Measurements from ENCODE around the gene TOR2A. TPM values are rescaled to one million over a fixed set of nuclear protein-coding genes. Genes with fewer than 3 reads are reported as not detected.
A peak's percentile ranks its signal among the peaks of the same experiment; 100 is the strongest.
"Not testable (repeated sequence)": the region's sequence is repeated elsewhere in the genome, so short reads cannot be mapped to it uniquely, and the experiment has no call there.

Gene TOR2A
- total and polyA plus RNA-seq, 2 donors from 2014 or later: 12.7 to 14.5 TPM

DNA sequence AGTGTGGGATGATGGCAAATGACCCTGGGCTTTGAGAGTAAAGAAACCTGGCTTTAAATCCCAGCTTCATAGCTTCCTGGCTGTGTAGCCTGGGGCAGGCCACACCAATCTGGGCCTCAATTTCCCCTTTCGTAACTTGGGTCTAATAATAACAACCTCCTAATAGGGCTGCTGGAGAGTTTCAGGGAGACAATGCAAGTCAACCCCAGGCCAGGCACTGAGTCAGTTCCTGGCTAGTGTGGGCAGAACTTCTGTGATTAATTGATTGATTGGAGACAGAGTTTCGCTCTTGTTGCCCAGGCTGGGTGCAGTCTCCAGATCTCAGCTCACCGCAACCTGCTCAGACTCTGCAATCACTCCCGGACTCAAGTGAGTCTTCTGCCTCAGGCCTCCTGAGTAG is 46.7 kb upstream of the TOR2A start:
- H3K36me3 ChIP-seq (ENCODE audit: control insufficient read depth in 2 of 3, insufficient read depth in 3 of 3, low read length in 3 of 3): no peaks in the 10 kb centered on the region
- no peak for FAIRE-seq
- no peaks in the 10 kb centered on the region for H3K27me3 ChIP-seq (ENCODE audit: control insufficient read depth, insufficient read depth, low read length)
- H3K4me1 ChIP-seq (ENCODE audit: control insufficient read depth in 2 of 3, insufficient read depth in 2 of 3, low read depth in 1 of 3, low read length in 3 of 3): peaks cover 0 to 6% (median 0%) of the 10 kb centered on the region in 3 donors
- DNase-seq: no peak
- intact Hi-C loops (cut with DNase I): no loop called here
- H3K4me3 ChIP-seq (ENCODE audit: low read length in 3 of 3): no peak overlapping the region
- H3K9ac ChIP-seq (ENCODE audit: low read length in 3 of 3): no peak overlapping the region
- H3K9me3 ChIP-seq (ENCODE audit: control insufficient read depth in 2 of 3, insufficient read depth in 1 of 3, low read length in 3 of 3): no peaks in the 10 kb centered on the region
- H3K27ac ChIP-seq (ENCODE audit: low read depth in 2 of 2, low read length in 2 of 2): no peak overlapping the region
- TF ChIP-seq, protein P1, sequence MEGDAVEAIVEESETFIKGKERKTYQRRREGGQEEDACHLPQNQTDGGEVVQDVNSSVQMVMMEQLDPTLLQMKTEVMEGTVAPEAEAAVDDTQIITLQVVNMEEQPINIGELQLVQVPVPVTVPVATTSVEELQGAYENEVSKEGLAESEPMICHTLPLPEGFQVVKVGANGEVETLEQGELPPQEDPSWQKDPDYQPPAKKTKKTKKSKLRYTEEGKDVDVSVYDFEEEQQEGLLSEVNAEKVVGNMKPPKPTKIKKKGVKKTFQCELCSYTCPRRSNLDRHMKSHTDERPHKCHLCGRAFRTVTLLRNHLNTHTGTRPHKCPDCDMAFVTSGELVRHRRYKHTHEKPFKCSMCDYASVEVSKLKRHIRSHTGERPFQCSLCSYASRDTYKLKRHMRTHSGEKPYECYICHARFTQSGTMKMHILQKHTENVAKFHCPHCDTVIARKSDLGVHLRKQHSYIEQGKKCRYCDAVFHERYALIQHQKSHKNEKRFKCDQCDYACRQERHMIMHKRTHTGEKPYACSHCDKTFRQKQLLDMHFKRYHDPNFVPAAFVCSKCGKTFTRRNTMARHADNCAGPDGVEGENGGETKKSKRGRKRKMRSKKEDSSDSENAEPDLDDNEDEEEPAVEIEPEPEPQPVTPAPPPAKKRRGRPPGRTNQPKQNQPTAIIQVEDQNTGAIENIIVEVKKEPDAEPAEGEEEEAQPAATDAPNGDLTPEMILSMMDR (IDR thresholded peaks at IDR 0.05; ENCODE audit: borderline replicate concordance, extremely low read depth, insufficient read depth): no peak

DNA sequence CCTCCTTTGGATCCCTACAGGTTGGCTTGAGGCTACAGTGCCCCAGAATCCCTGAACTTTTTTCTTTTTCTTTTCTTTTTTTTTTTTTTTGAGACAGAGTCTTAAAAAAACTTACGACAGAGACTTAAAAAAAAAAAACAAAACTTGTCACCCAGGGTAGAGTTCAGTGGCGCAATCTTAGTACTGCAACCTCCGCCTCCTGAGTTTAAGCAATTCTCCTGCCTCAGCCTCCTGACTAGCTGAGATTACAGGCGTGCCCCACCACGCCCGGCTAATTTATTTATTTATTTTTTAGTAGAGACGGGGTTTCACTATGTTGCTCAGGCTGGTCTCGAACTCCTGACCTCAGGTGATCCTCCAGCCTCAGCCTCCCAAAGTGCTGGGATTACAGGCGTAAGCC is 45.8 kb upstream of the TOR2A start:
- FAIRE-seq; H3K36me3 ChIP-seq (ENCODE audit: control insufficient read depth in 2 of 3, insufficient read depth in 3 of 3, low read length in 3 of 3); DNase-seq; H3K9ac ChIP-seq (ENCODE audit: low read length in 3 of 3); H3K27ac ChIP-seq (ENCODE audit: low read depth in 2 of 2, low read length in 2 of 2); H3K4me3 ChIP-seq (ENCODE audit: low read length in 3 of 3); intact Hi-C loops (cut with DNase I); H3K27me3 ChIP-seq (ENCODE audit: control insufficient read depth, insufficient read depth, low read length); H3K4me1 ChIP-seq (ENCODE audit: control insufficient read depth in 2 of 3, insufficient read depth in 2 of 3, low read depth in 1 of 3, low read length in 3 of 3); H3K9me3 ChIP-seq (ENCODE audit: control insufficient read depth in 2 of 3, insufficient read depth in 1 of 3, low read length in 3 of 3): not testable (repeated sequence)

DNA sequence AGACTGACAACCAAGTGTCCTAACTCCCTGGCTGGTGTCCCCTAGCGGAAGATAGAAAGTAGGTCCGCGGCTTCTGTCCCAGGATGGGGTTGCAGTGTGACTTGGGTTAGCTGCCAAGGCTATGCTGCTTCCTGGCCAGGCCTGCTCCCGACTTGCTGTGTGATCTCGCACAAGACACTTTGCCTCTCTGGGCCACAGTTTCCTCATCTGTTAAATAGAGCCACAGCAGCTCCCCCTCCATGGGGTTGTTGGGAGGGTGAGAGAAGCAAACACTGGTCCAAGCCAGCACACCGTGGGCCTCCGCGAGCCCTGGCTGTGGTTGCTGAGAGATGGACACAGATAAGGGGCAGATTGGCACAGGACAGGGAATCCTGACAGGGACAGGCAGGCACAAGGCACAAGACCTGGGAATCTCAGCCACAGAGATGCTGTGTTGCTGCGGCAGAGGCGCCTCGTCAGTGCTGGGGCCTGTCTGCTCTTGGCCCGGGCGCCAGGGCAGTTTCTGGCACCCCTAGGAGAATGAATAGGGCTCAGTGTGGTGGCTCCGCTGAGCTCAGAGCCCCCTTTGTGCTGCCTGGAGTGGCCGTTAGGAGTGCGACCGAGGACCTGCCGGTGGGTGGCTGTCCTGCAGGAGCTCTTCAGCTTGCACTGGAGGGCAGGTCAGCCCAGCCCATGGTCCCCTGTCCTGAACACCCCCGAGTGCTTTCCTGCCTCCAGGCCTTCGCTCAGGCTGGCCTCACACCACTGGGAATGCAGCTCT is 45.2 kb upstream of the TOR2A start:
- intact Hi-C loops (cut with DNase I): no loop called here
- H3K27ac ChIP-seq (ENCODE audit: low read depth in 2 of 2, low read length in 2 of 2): no peak overlapping the region
- TF ChIP-seq, protein P1 (IDR thresholded peaks at IDR 0.05; ENCODE audit: borderline replicate concordance, extremely low read depth, insufficient read depth): no peak
- FAIRE-seq: no peak
- no peak overlapping the region for H3K4me3 ChIP-seq (ENCODE audit: low read length in 3 of 3)
- H3K9ac ChIP-seq (ENCODE audit: low read length in 3 of 3): no peak overlapping the region
- no peaks in the 10 kb centered on the region for H3K27me3 ChIP-seq (ENCODE audit: control insufficient read depth, insufficient read depth, low read length)
- DNase-seq: no peak
- H3K9me3 ChIP-seq (ENCODE audit: control insufficient read depth in 2 of 3, insufficient read depth in 1 of 3, low read length in 3 of 3): no peaks in the 10 kb centered on the region
- peaks cover 0 to 6% (median 0%) of the 10 kb centered on the region in 3 donors for H3K4me1 ChIP-seq (ENCODE audit: control insufficient read depth in 2 of 3, insufficient read depth in 2 of 3, low read depth in 1 of 3, low read length in 3 of 3)
- H3K36me3 ChIP-seq (ENCODE audit: control insufficient read depth in 2 of 3, insufficient read depth in 3 of 3, low read length in 3 of 3): no peaks in the 10 kb centered on the region

DNA sequence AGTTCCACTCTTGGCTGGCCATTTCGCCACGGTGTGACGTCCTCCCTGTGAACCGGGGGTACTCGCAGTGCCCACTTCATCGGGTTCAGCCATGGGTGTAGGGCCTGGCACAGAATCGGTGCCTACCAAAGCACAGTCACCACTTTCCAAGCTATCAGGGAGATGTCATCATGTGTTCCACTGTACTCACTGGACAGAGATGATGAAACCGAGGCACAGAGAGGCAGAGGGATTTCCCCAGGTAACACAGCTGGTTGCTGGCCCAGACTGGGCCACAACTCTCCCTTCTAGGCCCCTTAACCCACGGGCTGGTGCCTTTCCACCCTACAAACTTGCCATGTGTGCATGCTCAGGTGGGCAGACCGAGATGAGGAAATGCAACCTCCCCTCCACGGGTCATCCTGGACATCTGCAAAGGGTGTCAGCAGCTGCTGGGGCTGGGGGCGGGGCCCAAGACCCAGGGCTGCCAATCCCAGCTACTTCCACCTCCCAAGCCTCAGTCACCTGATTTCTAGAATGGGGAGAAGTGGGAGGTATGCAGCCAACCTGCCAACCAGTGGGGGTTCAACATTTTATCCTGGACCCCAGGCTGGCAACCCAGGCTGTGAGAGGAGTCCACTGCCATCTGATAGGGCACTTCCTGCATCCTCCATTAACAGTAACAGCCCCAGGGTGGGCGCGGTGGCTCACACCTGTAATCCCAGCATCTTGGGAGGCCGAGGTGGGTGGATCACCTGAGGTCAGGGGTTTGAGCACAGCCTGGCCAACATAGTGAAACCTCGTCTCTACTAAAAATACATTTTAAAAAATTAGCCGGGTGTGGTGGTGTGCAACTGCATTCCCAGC is 44.3 kb upstream of the TOR2A start:
- no peaks in the 10 kb centered on the region for H3K27me3 ChIP-seq (ENCODE audit: control insufficient read depth, insufficient read depth, low read length)
- peaks cover 0 to 3% (median 0%) of the 10 kb centered on the region in 3 donors for H3K4me1 ChIP-seq (ENCODE audit: control insufficient read depth in 2 of 3, insufficient read depth in 2 of 3, low read depth in 1 of 3, low read length in 3 of 3)
- no peak overlapping the region for H3K9ac ChIP-seq (ENCODE audit: low read length in 3 of 3)
- H3K9me3 ChIP-seq (ENCODE audit: control insufficient read depth in 2 of 3, insufficient read depth in 1 of 3, low read length in 3 of 3): no peaks in the 10 kb centered on the region
- TF ChIP-seq, protein P1 (IDR thresholded peaks at IDR 0.05; ENCODE audit: borderline replicate concordance, extremely low read depth, insufficient read depth): no peak
- FAIRE-seq: no peak
- peak overlapping the region in 1 of 2 donors; percentile 55 for H3K27ac ChIP-seq (ENCODE audit: low read depth in 2 of 2, low read length in 2 of 2)
- DNase-seq: no peak
- no peaks in the 10 kb centered on the region for H3K36me3 ChIP-seq (ENCODE audit: control insufficient read depth in 2 of 3, insufficient read depth in 3 of 3, low read length in 3 of 3)
- intact Hi-C loops (cut with DNase I): loop anchor here (5.0 kb wide), 1 partner anchor 37 kb away; no protein-coding TSS in a partner anchor
- H3K4me3 ChIP-seq (ENCODE audit: low read length in 3 of 3): no peak overlapping the region
